K562 (cell line): ENCODE data around the gene COL5A3. TPM values are rescaled to one million over a fixed set of nuclear protein-coding genes. Genes with fewer than 3 reads are reported as not detected.
A peak's percentile ranks its signal among the peaks of the same experiment; 100 is the strongest.

Source experiments
- ASH1L ChIP-seq: fragments of 450-650 bp; IDR thresholded peaks from 2 replicates; pipeline ENCODE4 v1.6.1; 2018; ENCODE audit warnings: borderline replicate concordance, mild to moderate bottlenecking, low read depth; ENCODE audit not compliant: partially characterized antibody
- BCOR ChIP-seq: fragments of 450-650 bp; IDR thresholded peaks from 2 replicates; pipeline ENCODE4 v1.6.1; 2016
- BHLHE40 ChIP-seq: IDR thresholded peaks from 2 replicates; pipeline ENCODE4 v1.6.1; 2011; ENCODE audit warnings: low read length, improper control_type of control experiment
- CBX3 ChIP-seq, 2 experiments: IDR thresholded peaks; 1 replicate in 1 of 2; 2 replicates in 1 of 2; pipeline ENCODE4 v1.6.1; 2012; ENCODE audit warnings: inconsistent platforms in 2 of 2, low read length in 2 of 2, borderline replicate concordance in 1 of 2, control low read depth in 1 of 2
- CCAR2 ChIP-seq: fragments of 200-400 bp; formaldehyde crosslinking; IDR thresholded peaks from 2 replicates; pipeline ENCODE4 v1.6.1; 2017; ENCODE audit warnings: mild to moderate bottlenecking, low read depth, low read length
- FOXA3 ChIP-seq, 2 experiments: fragments of 450-650 bp in 1 of 2; sonication (generic) in 1 of 2; formaldehyde crosslinking; IDR thresholded peaks in 1 of 2; conservative IDR thresholded peaks in 1 of 2; 2 replicates each; pipeline versions ENCODE4 v1.4.0 to v1.8.0; 2020 to 2022; ENCODE audit warnings: mild to moderate bottlenecking in 2 of 2, missing genetic modification reagents in 1 of 2
- L3MBTL2 ChIP-seq: fragments of 450-650 bp; IDR thresholded peaks from 2 replicates; pipeline ENCODE4 v1.6.1; 2016; ENCODE audit warnings: mild to moderate bottlenecking, moderate library complexity
- MAFG ChIP-seq: fragments of 450-650 bp; conservative IDR thresholded peaks from 2 replicates; pipeline ENCODE4 v1.6.1; 2016; ENCODE audit warnings: missing genetic modification characterization, missing compliant biosample characterization
- STAG1 ChIP-seq: sonication (generic); formaldehyde crosslinking; IDR thresholded peaks from 2 replicates; pipeline ENCODE4 v1.5.0; 2020; ENCODE audit warnings: missing genetic modification reagents, borderline replicate concordance
- STAT6 ChIP-seq: sonication (generic); formaldehyde crosslinking; IDR thresholded peaks from 2 replicates; pipeline ENCODE4 v1.8.1; 2023; ENCODE audit warnings: mild to moderate bottlenecking, missing genetic modification reagents
- TCFL5 ChIP-seq: fragments of 250-450 bp; sonication (Bioruptor Pico); conservative IDR thresholded peaks from 2 replicates; pipeline ENCODE4 v1.6.1; 2021; ENCODE audit warnings: mild to moderate bottlenecking, moderate library complexity, matching md5 sums
- TEAD2 ChIP-seq: fragments of 450-650 bp; IDR thresholded peaks from 2 replicates; pipeline ENCODE4 v1.6.1; 2016; ENCODE audit warnings: missing genetic modification characterization, control low read depth, missing compliant biosample characterization
- U2AF2 ChIP-seq: fragments of 200-400 bp; formaldehyde crosslinking; optimal IDR thresholded peaks from 2 replicates; pipeline ENCODE3; 2017; ENCODE audit warnings: low read depth, mild to moderate bottlenecking, low read length
- VEZF1 ChIP-seq: fragments of 200-800 bp; sonication (Bioruptor generic); IDR thresholded peaks from 2 replicates; pipeline ENCODE4 v1.6.1; 2017; ENCODE audit warnings: missing genetic modification characterization, missing compliant biosample characterization
- ZBTB7A ChIP-seq: IDR thresholded peaks from 2 replicates; pipeline ENCODE4 v1.6.1; 2011; ENCODE audit warnings: low read depth, mild to moderate bottlenecking, low read length, moderate library complexity, borderline replicate concordance; ENCODE audit not compliant: control insufficient read depth
- ZNF609 ChIP-seq: sonication (generic); formaldehyde crosslinking; IDR thresholded peaks from 2 replicates; pipeline ENCODE4 v1.8.1; 2023; ENCODE audit warnings: missing genetic modification reagents, mild to moderate bottlenecking, borderline replicate concordance
- ZNF75A ChIP-seq: fragments of 450-650 bp; formaldehyde crosslinking; IDR thresholded peaks from 2 replicates; pipeline ENCODE4 v1.4.0; 2020; ENCODE audit warnings: mild to moderate bottlenecking
- polyA plus RNA-seq, 8 experiments: library from polyadenylated mRNA; depleted of rRNA in 4 of 8; stranded (reverse) in 5 of 8; unstranded in 3 of 8; fragments of >200 nt; fragmentation: Nextera tagmentation in 2 of 8; fragmentation: Illumina TruSeq in 1 of 8; extraction: Ambion mirVana in 2 of 8; extraction: Trizol in 1 of 8; gene quantifications; 2 replicates each; pipeline versions ENCODE4 v1.2.1 to v1.2.3, GENCODE V29; 2011 to 2014; ENCODE audit warnings: inconsistent platforms in 1 of 8, missing spikeins in 1 of 8
- total RNA-seq, 7 experiments: library from RNA; depleted of rRNA in 6 of 7; stranded (reverse); fragments of >200 nt in 6 of 7; fragmentation: Illumina TruSeq in 2 of 7; extraction: Trizol in 2 of 7; gene quantifications; 2 replicates each; pipeline versions ENCODE4 v1.2.1 to v1.2.3, GENCODE V29; 2011 to 2021; ENCODE audit warnings: low replicate concordance in 1 of 7

COL5A3 gene
- total and polyA plus RNA-seq, 9 of the 15 experiments (the other 6 are each of a cell fraction or from before 2014, with no cell fraction given), result 0.01 to 0.02 TPM; not detected in 7

- TF ChIP-seq ZBTB7A, result no peak; the same call in 1 of the 2 replicates
- TF ChIP-seq TEAD2 (tag), result peak; percentile 100
- no peak for TF ChIP-seq ASH1L
- TF ChIP-seq L3MBTL2, result peak; percentile 74
- TF ChIP-seq TCFL5 (CRISPR knock-in tag), result no peak
- TF ChIP-seq ZNF75A (CRISPR knock-in tag), result no peak
- peak; percentile 94; the same call in 1 of the 2 replicates for TF ChIP-seq STAT6 (CRISPR knock-in tag)
- peak; percentile 93 for TF ChIP-seq VEZF1
- peak; percentile 22; the same call in 1 of the 2 replicates for TF ChIP-seq BCOR
- TF ChIP-seq STAG1, result peak; percentile 85; the same call in 1 of the 2 replicates
- peak; percentile 74 for TF ChIP-seq BHLHE40
- no peak for TF ChIP-seq MAFG
- peak in 1 of 2 experiments; percentile 61; a peak in 1 of 4 replicates for TF ChIP-seq FOXA3 (CRISPR knock-in tag; conservative IDR thresholded peaks at IDR 0.05 in 1 of 2, IDR thresholded peaks at IDR 0.05 in 1 of 2)
- TF ChIP-seq CBX3 (IDR thresholded peaks at IDR 0.05; ENCODE audit: borderline replicate concordance in 1 of 2, low read length in 2 of 2), result peak in 1 of 2 experiments; percentile 20; a peak in 1 of 3 replicates
- peak; percentile 64; the same call in 1 of the 2 replicates for TF ChIP-seq ZNF609 (CRISPR knock-in tag)
- no peak for TF ChIP-seq CCAR2
- TF ChIP-seq U2AF2, result no peak
These were observed 17.1 kb upstream of the COL5A3 start (continued) for GRCh38 chr19:10027158-10027997.
